Activated T-helper 17 cell treated with anti-CD3 and anti-CD28 coated beads, Interleukin-2, amount 50 U/mL, for 72 hours (primary cell): Measurements from ENCODE around the gene RASSF1. TPM values are rescaled to one million over a fixed set of nuclear protein-coding genes. Genes with fewer than 3 reads are reported as not detected.

ENCODE experiments used
- ATAC-seq: fragments of 150-1000 bp; cut with Tn5 transposase; replicated peaks from 2 replicates; pipeline ENCODE4 v1.10.0; 2021; ENCODE audit warnings: mild to moderate bottlenecking, moderate library complexity
- H3K27ac Mint-ChIP-seq: one replicate; pipeline ENCODE4 v1.8.0; 2022; ENCODE audit warnings: mixed read lengths
- H3K27me3 Mint-ChIP-seq: one replicate; pipeline ENCODE4 v1.8.0; 2022; ENCODE audit warnings: mixed read lengths
- H3K36me3 Mint-ChIP-seq: one replicate; pipeline ENCODE4 v1.8.0; 2022; ENCODE audit warnings: low read depth, mild to moderate bottlenecking, mixed read lengths
- H3K4me1 Mint-ChIP-seq: one replicate; pipeline ENCODE4 v1.8.0; 2022; ENCODE audit warnings: mixed read lengths
- H3K4me3 Mint-ChIP-seq: one replicate; pipeline ENCODE4 v1.8.0; 2022; ENCODE audit warnings: mild to moderate bottlenecking, mixed read lengths
- H3K9me3 Mint-ChIP-seq: one replicate; pipeline ENCODE4 v1.8.0; 2022; ENCODE audit warnings: mixed read lengths
- total RNA-seq, 2 donors: library from RNA; stranded (reverse); gene quantifications; one replicate each; pipeline ENCODE4 v1.2.3, GENCODE V29; 2022

The RASSF1 gene
- total RNA-seq, 2 donors from 2014 or later: 85.8 to 139 TPM

- no peak for ATAC-seq
- peak overlapping the region; percentile 94 for H3K27ac Mint-ChIP-seq
- no peaks in the 10 kb centered on the region for H3K27me3 Mint-ChIP-seq
- peaks cover 8% of the 10 kb centered on the region for H3K4me1 Mint-ChIP-seq
- no peaks in the 10 kb centered on the region for H3K36me3 Mint-ChIP-seq
- peak overlapping the region; percentile 98 for H3K4me3 Mint-ChIP-seq
- no peaks in the 10 kb centered on the region for H3K9me3 Mint-ChIP-seq
Measured at GRCh38 chr3:50297896-50298725, 42.5 kb downstream of the RASSF1 start.

GRCh38 chr3:50297384-50297775 is 43.3 kb downstream of the RASSF1 start:
- ATAC-seq: no peak
- Mint-ChIP-seq H3K27me3 (no peaks in the 10 kb centered on the region), H3K4me3 (peak overlapping the region; percentile 98), H3K9me3 (no peaks in the 10 kb centered on the region), H3K4me1 (peaks cover 15% of the 10 kb centered on the region), H3K27ac (no peak overlapping the region), H3K36me3 (no peaks in the 10 kb centered on the region)

- Mint-ChIP-seq H3K36me3 (no peaks in the 10 kb centered on the region), H3K27ac (no peak overlapping the region), H3K4me3 (peak overlapping the region; percentile 98), H3K27me3 (no peaks in the 10 kb centered on the region), H3K9me3 (no peaks in the 10 kb centered on the region), H3K4me1 (peaks cover 16% of the 10 kb centered on the region)
- no peak for ATAC-seq
Measured at GRCh38 chr3:50296721-50297383, 43.8 kb downstream of the RASSF1 start.

- peaks cover 22% of the 10 kb centered on the region for H3K4me1 Mint-ChIP-seq
- H3K36me3 Mint-ChIP-seq: peaks cover 10% of the 10 kb centered on the region
- ATAC-seq: no peak
- no peaks in the 10 kb centered on the region for H3K9me3 Mint-ChIP-seq
- H3K27me3 Mint-ChIP-seq: no peaks in the 10 kb centered on the region
- H3K4me3 Mint-ChIP-seq: no peak overlapping the region
- H3K27ac Mint-ChIP-seq: no peak overlapping the region
Measured at GRCh38 chr3:50295553-50296431, 44.8 kb downstream of the RASSF1 start.

GRCh38 chr3:50294492-50295403 is 45.9 kb downstream of the RASSF1 start:
- peaks cover 14% of the 10 kb centered on the region for H3K4me1 Mint-ChIP-seq
- peaks cover 18% of the 10 kb centered on the region for H3K36me3 Mint-ChIP-seq
- H3K9me3 Mint-ChIP-seq: no peaks in the 10 kb centered on the region
- no peaks in the 10 kb centered on the region for H3K27me3 Mint-ChIP-seq
- H3K4me3 Mint-ChIP-seq: no peak overlapping the region
- ATAC-seq: no peak
- H3K27ac Mint-ChIP-seq: no peak overlapping the region

- Mint-ChIP-seq H3K36me3 (peaks cover 25% of the 10 kb centered on the region), H3K4me1 (peaks cover 14% of the 10 kb centered on the region), H3K27ac (no peak overlapping the region), H3K9me3 (no peaks in the 10 kb centered on the region), H3K4me3 (peak overlapping the region; percentile 89), H3K27me3 (no peaks in the 10 kb centered on the region)
- ATAC-seq: no peak
Measured at GRCh38 chr3:50294089-50294488, 46.5 kb downstream of the RASSF1 start.

GRCh38 chr3:50293079-50293801 is 47.4 kb downstream of the RASSF1 start:
- Mint-ChIP-seq H3K27ac (peak overlapping the region; percentile 90), H3K4me1 (peaks cover 14% of the 10 kb centered on the region), H3K9me3 (no peaks in the 10 kb centered on the region), H3K4me3 (peak overlapping the region; percentile 89), H3K36me3 (peaks cover 33% of the 10 kb centered on the region), H3K27me3 (no peaks in the 10 kb centered on the region)
- ATAC-seq: no peak

GRCh38 chr3:50292159-50293078 is 48.2 kb downstream of the RASSF1 start, which contains the start of gene IFRD2:
IFRD2 (minus strand) TSS chr3:50292429; CDS start chr3:50292274, 155 bp downstream.
- H3K4me3 Mint-ChIP-seq: peak within 1 kb of the TSS; percentile 89
- H3K4me1 Mint-ChIP-seq: peaks cover 14% of the 10 kb centered on the region
- no peaks in the 10 kb centered on the region for H3K9me3 Mint-ChIP-seq
- peak within 1 kb of the TSS; percentile 96 for H3K27ac Mint-ChIP-seq
- ATAC-seq: peak; percentile 99
- H3K36me3 Mint-ChIP-seq: peaks cover 42% of the 10 kb centered on the region
- no peaks in the 10 kb centered on the region for H3K27me3 Mint-ChIP-seq

- no peaks in the 10 kb centered on the region for H3K27me3 Mint-ChIP-seq
- ATAC-seq: no peak
- peak overlapping the region; percentile 89 for H3K4me3 Mint-ChIP-seq
- H3K36me3 Mint-ChIP-seq: peaks cover 47% of the 10 kb centered on the region
- no peaks in the 10 kb centered on the region for H3K9me3 Mint-ChIP-seq
- H3K4me1 Mint-ChIP-seq: peaks cover 14% of the 10 kb centered on the region
- no peak overlapping the region for H3K27ac Mint-ChIP-seq
Measured at GRCh38 chr3:50290161-50290641, 50.4 kb downstream of the RASSF1 start.

GRCh38 chr3:50289130-50289529 is 51.5 kb downstream of the RASSF1 start:
- Mint-ChIP-seq H3K4me3 (peak overlapping the region; percentile 89), H3K9me3 (no peaks in the 10 kb centered on the region), H3K27ac (no peak overlapping the region), H3K4me1 (peaks cover 14% of the 10 kb centered on the region), H3K36me3 (peaks cover 47% of the 10 kb centered on the region), H3K27me3 (no peaks in the 10 kb centered on the region)
- ATAC-seq: no peak

- Mint-ChIP-seq H3K36me3 (peaks cover 47% of the 10 kb centered on the region), H3K4me3 (no peak overlapping the region), H3K27ac (no peak overlapping the region), H3K4me1 (peaks cover 14% of the 10 kb centered on the region), H3K9me3 (no peaks in the 10 kb centered on the region), H3K27me3 (no peaks in the 10 kb centered on the region)
- no peak for ATAC-seq
Measured at GRCh38 chr3:50288387-50289007, 52.1 kb downstream of the RASSF1 start.

- peaks cover 6% of the 10 kb centered on the region for H3K4me1 Mint-ChIP-seq
- no peaks in the 10 kb centered on the region for H3K9me3 Mint-ChIP-seq
- peaks cover 47% of the 10 kb centered on the region for H3K36me3 Mint-ChIP-seq
- H3K27me3 Mint-ChIP-seq: no peaks in the 10 kb centered on the region
- no peak overlapping the region for H3K27ac Mint-ChIP-seq
- ATAC-seq: no peak
- no peak overlapping the region for H3K4me3 Mint-ChIP-seq
Measured at GRCh38 chr3:50287262-50287661, 53.4 kb downstream of the RASSF1 start.
